Mesendoderm (in vitro differentiated cells): Measurements from ENCODE around the gene CCNH.

ENCODE experiments used
- DNase-seq: peaks from one replicate; pipeline ENCODE4 v3.0.0; 2013
- H2AK5ac ChIP-seq: 2 replicates; pipeline ENCODE4 v1.6.1; 2013; ENCODE audit warnings: low read length, inconsistent platforms
- H2BK120ac ChIP-seq: 2 replicates; pipeline ENCODE4 v1.6.1; 2013; ENCODE audit warnings: low read depth, mild to moderate bottlenecking, low read length, moderate library complexity, mixed read lengths
- H2BK15ac ChIP-seq: replicated peaks from 2 replicates; pipeline ENCODE4 v1.6.1; 2013; ENCODE audit warnings: low read depth, mild to moderate bottlenecking, moderate library complexity
- H2BK5ac ChIP-seq: 2 replicates; pipeline ENCODE4 v1.6.1; 2013; ENCODE audit warnings: low read length, inconsistent platforms
- H3K18ac ChIP-seq: 2 replicates; pipeline ENCODE4 v1.6.1; 2013; ENCODE audit warnings: mild to moderate bottlenecking, low read length, mixed read lengths
- H3K23ac ChIP-seq: one replicate; pipeline ENCODE4 v1.6.1; 2013; ENCODE audit warnings: low read length
- H3K27ac ChIP-seq: 2 replicates; pipeline ENCODE4 v1.5.1; 2013; ENCODE audit warnings: low read depth, mild to moderate bottlenecking, inconsistent platforms, low read length, moderate library complexity
- H3K27me3 ChIP-seq: 2 replicates; pipeline ENCODE4 v1.6.1; 2013; ENCODE audit warnings: low read length, control low read depth, mild to moderate bottlenecking, inconsistent platforms; ENCODE audit not compliant: insufficient read depth, poor library complexity
- H3K36me3 ChIP-seq: 2 replicates; pipeline ENCODE4 v1.6.1; 2013; ENCODE audit warnings: low read length, inconsistent platforms; ENCODE audit not compliant: control insufficient read depth, insufficient read depth
- H3K4ac ChIP-seq: one replicate; pipeline ENCODE4 v1.6.1; 2013; ENCODE audit warnings: low read depth, mild to moderate bottlenecking, low read length, moderate library complexity
- H3K4me1 ChIP-seq: 2 replicates; pipeline ENCODE4 v1.6.1; 2013; ENCODE audit warnings: low read depth, low read length, inconsistent platforms; ENCODE audit not compliant: control insufficient read depth
- H3K4me2 ChIP-seq: 2 replicates; pipeline ENCODE4 v1.6.1; 2013; ENCODE audit warnings: low read length
- H3K4me3 ChIP-seq: 2 replicates; pipeline ENCODE4 v1.5.1; 2013; ENCODE audit warnings: mild to moderate bottlenecking, low read length
- H3K56ac ChIP-seq: one replicate; pipeline ENCODE4 v1.6.1; 2013; ENCODE audit warnings: low read length
- H3K79me1 ChIP-seq: 2 replicates; pipeline ENCODE4 v1.6.1; 2013; ENCODE audit warnings: low read length, inconsistent platforms
- H3K79me2 ChIP-seq: 2 replicates; pipeline ENCODE4 v1.6.1; 2013; ENCODE audit warnings: mild to moderate bottlenecking, low read length; ENCODE audit not compliant: control insufficient read depth, insufficient read depth
- H3K9ac ChIP-seq: 2 replicates; pipeline ENCODE4 v1.6.1; 2013; ENCODE audit warnings: low read length, inconsistent platforms
- H4K5ac ChIP-seq: one replicate; pipeline ENCODE4 v1.6.1; 2013; ENCODE audit warnings: low read length
- H4K8ac ChIP-seq: one replicate; pipeline ENCODE4 v1.6.1; 2013; ENCODE audit warnings: low read depth, mild to moderate bottlenecking, control low read depth, low read length, moderate library complexity
- WGBS: extraction: QIAGEN DNeasy Blood & Tissue Kit; methylation state at CpG from one replicate; pipeline ENCODE4 v1.1.7; 2013; ENCODE audit warnings: low lambda C conversion rate, missing lambda C conversion rate; ENCODE audit not compliant: insufficient coverage; ENCODE audit errors: extremely low coverage; 5-methylcytosine and 5-hydroxymethylcytosine counted together

The CCNH gene

DNA sequence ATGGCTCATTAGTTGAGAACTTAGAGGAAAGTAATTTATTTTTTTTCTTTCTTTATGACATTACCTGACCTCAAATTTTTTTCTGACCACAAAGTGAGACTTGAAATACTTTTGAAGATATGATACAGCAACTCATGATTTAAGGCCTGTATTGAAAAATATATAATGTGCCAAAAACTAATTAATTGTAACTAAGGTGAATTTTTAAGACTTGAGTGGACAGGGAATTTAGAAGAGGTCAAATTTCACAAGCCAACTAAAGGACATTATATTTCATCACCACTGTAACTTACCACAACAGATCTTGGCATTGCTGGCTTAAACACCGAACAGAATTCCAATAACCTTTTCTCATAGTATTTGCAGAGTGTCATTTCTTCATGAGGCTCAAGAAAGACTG is 1.8 kb downstream of the CCNH start:
- Histone ChIP-seq H3K4me3 (no peak overlapping the region), H3K27ac (no peak overlapping the region), H2BK15ac (no peak overlapping the region), H4K5ac (no peak overlapping the region), H3K56ac (no peak overlapping the region), H3K27me3 (no peaks in the 10 kb centered on the region), H3K9ac (no peak overlapping the region), H3K18ac (no peak overlapping the region), H2AK5ac (no peak overlapping the region), H2BK120ac (no peak overlapping the region), H3K4ac (no peak overlapping the region), H4K8ac (no peak overlapping the region), H3K36me3 (no peaks in the 10 kb centered on the region), H2BK5ac (no peak overlapping the region), H3K4me1 (no peaks in the 10 kb centered on the region), H3K4me2 (no peak overlapping the region), H3K79me1 (peaks cover 7% of the 10 kb centered on the region), H3K23ac (no peak overlapping the region), H3K79me2 (peaks cover 16% of the 10 kb centered on the region)
- WGBS, result no CpG with 5 or more reads among the region's 1 CpG
- no peak for DNase-seq

DNA sequence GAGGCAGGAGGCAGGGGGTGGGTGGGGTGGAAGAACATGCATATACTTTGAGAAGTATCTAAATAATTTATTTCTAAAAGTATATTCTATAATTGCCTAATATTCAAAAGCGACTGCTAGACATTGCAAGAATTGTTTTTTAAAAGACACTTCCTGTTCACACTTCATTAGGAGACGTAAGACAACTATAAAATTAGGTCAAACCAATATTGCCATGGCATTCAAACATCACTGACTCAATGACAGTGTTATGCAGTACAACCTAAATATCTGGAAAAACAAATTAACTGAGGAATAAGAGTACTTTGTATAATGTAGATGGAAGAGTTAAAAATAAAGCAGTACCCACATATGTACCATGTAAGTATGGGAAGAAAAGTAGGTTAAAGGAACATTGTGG is 4.5 kb downstream of the CCNH start:
- no peaks in the 10 kb centered on the region for H3K27me3 ChIP-seq
- DNase-seq, result no peak
- H3K4ac ChIP-seq, result no peak overlapping the region
- H2BK15ac ChIP-seq, result no peak overlapping the region
- no peak overlapping the region for H4K5ac ChIP-seq
- H3K27ac ChIP-seq, result no peak overlapping the region
- no peak overlapping the region for H2BK120ac ChIP-seq
- no peak overlapping the region for H3K23ac ChIP-seq
- no peak overlapping the region for H3K9ac ChIP-seq
- H4K8ac ChIP-seq, result no peak overlapping the region
- no CpG with 5 or more reads among the region's 2 CpGs for WGBS
- H3K79me2 ChIP-seq, result peaks cover 16% of the 10 kb centered on the region
- H3K4me1 ChIP-seq, result no peaks in the 10 kb centered on the region
- H3K18ac ChIP-seq, result no peak overlapping the region
- H3K36me3 ChIP-seq, result no peaks in the 10 kb centered on the region
- no peak overlapping the region for H3K56ac ChIP-seq
- no peak overlapping the region for H3K4me2 ChIP-seq
- no peak overlapping the region for H2BK5ac ChIP-seq
- no peak overlapping the region for H3K4me3 ChIP-seq
- peaks cover 7% of the 10 kb centered on the region for H3K79me1 ChIP-seq
- H2AK5ac ChIP-seq, result no peak overlapping the region

DNA sequence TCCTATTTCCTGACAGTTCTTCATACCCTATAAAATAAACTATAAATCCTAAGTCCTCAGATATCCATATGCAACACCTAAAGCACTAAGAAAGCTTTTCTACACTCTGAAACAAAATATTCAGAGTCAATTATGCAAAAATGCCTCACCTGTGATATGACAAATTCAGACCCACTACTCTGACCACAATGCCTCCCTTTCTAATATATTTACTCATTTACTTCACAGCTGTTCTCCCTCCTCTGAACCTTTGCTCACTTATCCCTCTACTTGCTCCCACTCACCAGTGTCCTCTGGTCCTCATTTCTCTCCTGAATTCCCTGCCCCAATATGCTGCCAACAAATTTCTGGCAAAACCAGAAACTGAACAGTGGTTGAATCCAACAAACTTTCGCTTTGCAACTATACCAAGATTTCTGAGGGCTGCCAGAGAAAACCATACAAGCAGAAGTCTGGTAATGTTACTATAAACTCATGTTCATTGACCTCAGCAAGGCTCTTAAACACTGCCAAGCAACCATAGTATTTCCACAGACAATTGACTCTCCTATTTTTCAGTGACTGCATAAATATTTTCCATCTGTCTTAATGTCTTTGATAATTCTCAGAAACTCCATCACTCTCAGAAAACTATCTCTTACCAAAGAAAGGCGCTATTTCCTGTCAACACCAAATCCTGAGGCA is 7.1 kb downstream of the CCNH start:
- H3K4me1 ChIP-seq, result no peaks in the 10 kb centered on the region
- H3K79me1 ChIP-seq, result no peaks in the 10 kb centered on the region
- H3K27me3 ChIP-seq, result no peaks in the 10 kb centered on the region
- no CpG with 5 or more reads among the region's 2 CpGs for WGBS
- H2BK5ac ChIP-seq, result no peak overlapping the region
- no peak overlapping the region for H3K4me3 ChIP-seq
- no peak overlapping the region for H3K23ac ChIP-seq
- peaks cover 1% of the 10 kb centered on the region for H3K79me2 ChIP-seq
- H3K4me2 ChIP-seq, result no peak overlapping the region
- H3K36me3 ChIP-seq, result peaks cover 2% of the 10 kb centered on the region
- DNase-seq, result no peak
- H3K56ac ChIP-seq, result no peak overlapping the region
- no peak overlapping the region for H2AK5ac ChIP-seq
- H3K18ac ChIP-seq, result no peak overlapping the region
- no peak overlapping the region for H4K8ac ChIP-seq
- no peak overlapping the region for H3K4ac ChIP-seq
- no peak overlapping the region for H3K9ac ChIP-seq
- H2BK15ac ChIP-seq, result no peak overlapping the region
- no peak overlapping the region for H3K27ac ChIP-seq
- no peak overlapping the region for H4K5ac ChIP-seq
- H2BK120ac ChIP-seq, result no peak overlapping the region

DNA sequence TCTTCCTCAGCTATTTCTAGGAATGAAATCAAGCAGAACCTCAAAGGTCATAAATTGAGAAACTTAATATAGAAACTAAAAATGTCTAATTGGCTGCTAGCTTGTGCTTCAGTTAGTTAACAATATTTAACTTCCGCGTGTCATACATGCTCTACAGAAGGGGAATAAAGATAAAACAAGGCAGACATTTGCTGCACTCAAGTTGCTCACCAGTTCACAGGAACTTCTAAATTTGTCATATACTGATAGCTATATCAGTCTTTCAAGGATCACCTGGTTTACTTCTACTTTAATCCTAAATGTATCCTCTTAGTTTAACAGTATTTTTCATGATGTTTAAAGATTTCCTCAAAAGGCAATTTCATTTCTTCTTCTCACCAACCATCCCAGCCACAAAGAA is 8.4 kb downstream of the CCNH start:
- no peak overlapping the region for H3K9ac ChIP-seq
- H3K4ac ChIP-seq, result no peak overlapping the region
- no CpG with 5 or more reads among the region's 2 CpGs for WGBS
- H3K4me2 ChIP-seq, result no peak overlapping the region
- H3K23ac ChIP-seq, result no peak overlapping the region
- H3K4me3 ChIP-seq, result no peak overlapping the region
- H3K18ac ChIP-seq, result no peak overlapping the region
- no peaks in the 10 kb centered on the region for H3K79me2 ChIP-seq
- H2BK120ac ChIP-seq, result no peak overlapping the region
- no peak overlapping the region for H2AK5ac ChIP-seq
- H2BK15ac ChIP-seq, result no peak overlapping the region
- no peaks in the 10 kb centered on the region for H3K27me3 ChIP-seq
- no peak overlapping the region for H3K27ac ChIP-seq
- H2BK5ac ChIP-seq, result no peak overlapping the region
- peaks cover 2% of the 10 kb centered on the region for H3K36me3 ChIP-seq
- no peak overlapping the region for H3K56ac ChIP-seq
- H3K79me1 ChIP-seq, result no peaks in the 10 kb centered on the region
- H3K4me1 ChIP-seq, result no peaks in the 10 kb centered on the region
- H4K8ac ChIP-seq, result no peak overlapping the region
- H4K5ac ChIP-seq, result no peak overlapping the region
- no peak for DNase-seq

DNA sequence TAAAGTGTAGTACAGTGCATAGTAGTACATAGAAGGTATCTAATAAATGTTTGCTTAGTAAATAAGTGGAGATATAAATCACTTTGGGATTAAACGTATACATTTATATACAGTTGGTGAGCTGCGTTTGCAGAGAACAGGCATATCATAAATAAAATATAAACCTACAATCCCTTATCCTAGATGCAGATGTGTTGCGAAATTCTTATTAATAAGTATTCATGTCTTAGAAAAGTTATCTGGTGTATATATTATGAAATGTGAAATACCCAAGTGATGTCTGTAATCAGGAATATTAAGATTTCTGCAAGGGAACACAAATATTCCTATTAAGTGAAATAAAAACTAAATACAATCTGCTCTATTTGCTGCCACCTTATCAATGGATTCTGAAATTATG is 8.8 kb downstream of the CCNH start:
- WGBS, result no CpG with 5 or more reads among the region's 3 CpGs
- Histone ChIP-seq H3K79me2 (no peaks in the 10 kb centered on the region), H3K23ac (no peak overlapping the region), H4K8ac (no peak overlapping the region), H3K4ac (no peak overlapping the region), H2BK5ac (no peak overlapping the region), H3K4me2 (no peak overlapping the region), H2AK5ac (no peak overlapping the region), H2BK120ac (no peak overlapping the region), H3K4me3 (no peak overlapping the region), H3K79me1 (no peaks in the 10 kb centered on the region), H3K27ac (no peak overlapping the region), H3K36me3 (peaks cover 4% of the 10 kb centered on the region), H3K18ac (no peak overlapping the region), H3K56ac (no peak overlapping the region), H2BK15ac (no peak overlapping the region), H4K5ac (no peak overlapping the region), H3K4me1 (no peaks in the 10 kb centered on the region), H3K9ac (no peak overlapping the region), H3K27me3 (no peaks in the 10 kb centered on the region)
- no peak for DNase-seq

DNA sequence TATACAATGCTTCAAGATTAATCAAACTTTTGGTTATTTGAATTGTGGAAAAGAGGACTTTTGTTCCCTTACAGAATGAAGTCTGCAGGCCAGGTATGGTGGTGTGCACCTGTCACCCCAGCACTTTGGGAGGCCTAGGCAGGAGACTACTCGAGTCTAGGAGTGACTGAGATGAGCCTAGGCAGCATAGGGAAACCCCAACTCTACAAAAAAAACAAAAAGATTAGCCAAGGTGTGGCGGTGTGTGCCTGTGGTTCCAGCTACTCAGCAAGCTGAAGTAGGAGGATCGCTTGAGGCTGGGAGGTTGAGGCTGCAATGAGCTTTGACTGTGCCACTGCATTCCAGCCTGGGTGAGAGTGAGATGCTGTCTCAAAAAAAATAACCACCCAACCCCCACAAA is 9.3 kb downstream of the CCNH start:
- no peak overlapping the region for H3K18ac ChIP-seq
- no peak overlapping the region for H2BK120ac ChIP-seq
- H3K56ac ChIP-seq, result no peak overlapping the region
- H3K9ac ChIP-seq, result no peak overlapping the region
- no peaks in the 10 kb centered on the region for H3K4me1 ChIP-seq
- H3K27me3 ChIP-seq, result no peaks in the 10 kb centered on the region
- no peak overlapping the region for H3K4me2 ChIP-seq
- H2BK15ac ChIP-seq, result no peak overlapping the region
- H2AK5ac ChIP-seq, result no peak overlapping the region
- H3K79me2 ChIP-seq, result no peaks in the 10 kb centered on the region
- no peak overlapping the region for H3K23ac ChIP-seq
- H3K27ac ChIP-seq, result no peak overlapping the region
- H2BK5ac ChIP-seq, result no peak overlapping the region
- no peak for DNase-seq
- no CpG with 5 or more reads among the region's 3 CpGs for WGBS
- no peaks in the 10 kb centered on the region for H3K79me1 ChIP-seq
- H3K4me3 ChIP-seq, result no peak overlapping the region
- H3K4ac ChIP-seq, result no peak overlapping the region
- H4K8ac ChIP-seq, result no peak overlapping the region
- no peak overlapping the region for H4K5ac ChIP-seq
- H3K36me3 ChIP-seq, result peaks cover 4% of the 10 kb centered on the region
